HG03354 (cell line): ENCODE results near the gene PKD1L1.

ENCODE experiments used
- ATAC-seq: cut with Tn5 transposase; IDR thresholded peaks from one replicate; pipeline ENCODE4 v1.9.1; 2021; ENCODE audit warnings: mild to moderate bottlenecking; ENCODE audit not compliant: unreplicated experiment, poor library complexity, severe bottlenecking

The PKD1L1 gene

DNA sequence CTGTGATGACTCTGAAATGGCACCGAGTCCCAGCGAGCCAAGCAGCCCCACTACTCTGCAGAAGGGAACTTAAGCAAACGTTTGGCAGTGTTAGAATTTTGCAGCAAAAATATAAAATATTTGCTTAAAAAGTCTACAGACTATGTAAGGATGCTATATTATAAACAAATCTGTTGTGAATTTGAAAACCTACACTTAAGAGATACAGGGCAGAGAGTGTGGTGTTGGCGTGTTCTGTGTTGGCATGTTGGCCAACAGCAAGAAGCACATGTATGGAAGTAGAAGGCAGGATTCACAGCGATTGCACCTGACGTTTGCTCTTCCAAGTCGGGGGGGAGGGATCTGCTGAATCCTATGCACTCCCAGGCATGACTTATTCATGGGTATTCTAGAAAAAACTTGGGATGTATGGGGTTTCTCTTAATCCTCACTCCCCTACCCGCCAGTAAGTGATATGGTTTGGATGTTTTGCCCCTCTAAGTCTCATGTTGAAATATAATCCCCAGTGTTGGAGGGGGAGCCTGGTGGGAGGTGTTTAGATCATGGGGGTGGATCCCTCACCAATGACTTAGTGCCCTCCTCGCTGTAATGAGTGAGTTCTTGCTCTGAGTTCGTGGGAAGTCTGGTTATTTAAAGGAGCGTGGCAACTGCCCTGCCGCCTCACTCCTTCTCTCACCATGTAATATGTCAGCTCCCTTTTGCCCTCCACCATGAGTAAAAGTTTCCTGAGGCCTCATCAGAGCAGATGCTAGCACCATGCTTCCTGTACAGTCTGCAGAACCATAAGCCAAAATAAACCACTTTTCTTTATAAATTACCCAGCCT is 62.1 kb downstream of the PKD1L1 start:
- ATAC-seq = no peak

DNA sequence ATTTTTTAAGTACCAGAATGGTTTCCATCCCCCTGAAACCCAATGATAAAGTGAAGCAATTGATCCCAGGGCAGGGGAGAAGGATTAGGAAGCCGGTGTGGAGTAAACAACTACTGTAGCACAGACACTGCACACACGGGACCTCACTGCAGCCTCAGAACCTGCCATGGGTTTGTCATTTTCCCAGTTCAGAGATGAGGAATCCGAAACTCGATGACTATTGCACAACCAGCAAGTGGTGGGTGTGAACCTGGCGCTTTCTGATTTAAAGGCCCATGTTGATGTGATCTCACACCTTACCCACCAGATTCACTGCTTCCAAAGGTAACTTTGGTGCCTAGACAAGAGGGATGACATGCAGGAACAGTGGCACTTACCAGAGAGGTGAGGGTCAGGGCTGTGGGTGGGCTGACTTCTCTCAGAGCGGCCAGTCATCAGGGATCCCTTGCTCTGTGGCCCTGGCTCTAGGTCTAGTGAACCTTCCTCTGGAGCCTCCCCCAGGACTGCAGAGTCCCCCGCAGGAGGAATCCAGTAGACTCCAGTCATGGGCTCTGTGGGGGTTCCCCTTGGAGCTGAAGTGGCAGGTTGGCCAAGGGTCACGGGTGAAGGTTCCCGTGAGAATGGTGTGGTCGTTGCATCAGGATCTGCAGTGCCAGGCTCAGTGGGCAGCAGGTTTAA is 62.8 kb downstream of the PKD1L1 start:
- no peak for ATAC-seq

DNA sequence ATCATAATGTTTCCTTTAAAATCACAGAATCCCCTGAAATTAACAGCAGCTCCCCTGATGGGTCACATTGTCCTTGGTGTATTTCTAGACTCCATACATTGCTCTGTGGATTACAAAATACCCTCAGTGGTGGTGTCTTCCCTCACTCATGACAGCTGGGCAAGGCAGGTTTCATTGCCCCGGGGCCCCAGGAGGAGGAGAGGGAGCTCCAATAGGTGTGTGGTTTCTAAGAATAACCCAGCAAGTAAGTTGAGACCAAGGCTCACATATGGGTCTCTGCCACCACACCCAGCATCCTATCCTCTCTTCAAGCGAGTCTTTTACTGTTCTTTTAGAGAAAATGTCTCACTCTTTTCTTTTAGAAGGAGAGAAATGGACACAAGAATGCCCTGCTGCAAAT is 63.6 kb downstream of the PKD1L1 start:
- no peak for ATAC-seq

DNA sequence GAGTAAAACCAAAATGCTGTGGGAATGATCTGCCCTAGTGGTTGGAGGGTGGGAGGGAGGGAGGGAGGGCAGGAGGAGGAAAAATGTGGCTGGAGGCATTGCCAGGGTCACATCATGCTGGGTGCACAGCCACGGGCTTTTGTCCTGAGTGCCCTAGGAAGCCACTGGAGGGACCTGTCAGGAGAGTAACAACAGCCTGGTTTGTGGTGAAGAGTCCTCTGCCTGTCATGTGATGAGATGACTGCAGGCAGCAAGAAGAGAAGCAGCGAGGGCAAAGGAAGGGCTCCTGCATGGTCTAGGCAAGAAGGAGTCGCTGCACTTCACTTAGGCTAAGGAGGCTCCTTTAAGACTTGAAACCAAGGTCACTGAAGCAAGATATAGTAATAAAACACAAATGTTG is 65.6 kb downstream of the PKD1L1 start:
- no peak for ATAC-seq

DNA sequence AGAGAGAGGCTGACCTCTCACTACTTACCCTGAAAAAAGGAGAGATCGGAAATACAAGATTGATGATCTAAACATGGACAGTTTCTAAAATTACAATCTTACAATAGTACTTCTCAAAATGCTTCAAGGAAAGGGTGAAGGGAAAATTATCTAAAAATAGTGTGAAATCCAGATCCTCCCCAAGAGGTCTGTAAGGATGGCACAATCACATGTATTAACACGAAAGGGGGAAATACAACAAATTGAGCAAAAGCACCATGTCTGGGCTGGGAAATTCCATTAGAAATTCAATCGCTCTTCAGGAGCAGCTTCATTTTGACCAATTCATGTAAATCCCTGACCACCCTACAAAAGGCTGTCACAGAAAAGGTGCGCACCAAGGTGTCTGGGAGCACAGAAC is 67.0 kb downstream of the PKD1L1 start:
- ATAC-seq = no peak

DNA sequence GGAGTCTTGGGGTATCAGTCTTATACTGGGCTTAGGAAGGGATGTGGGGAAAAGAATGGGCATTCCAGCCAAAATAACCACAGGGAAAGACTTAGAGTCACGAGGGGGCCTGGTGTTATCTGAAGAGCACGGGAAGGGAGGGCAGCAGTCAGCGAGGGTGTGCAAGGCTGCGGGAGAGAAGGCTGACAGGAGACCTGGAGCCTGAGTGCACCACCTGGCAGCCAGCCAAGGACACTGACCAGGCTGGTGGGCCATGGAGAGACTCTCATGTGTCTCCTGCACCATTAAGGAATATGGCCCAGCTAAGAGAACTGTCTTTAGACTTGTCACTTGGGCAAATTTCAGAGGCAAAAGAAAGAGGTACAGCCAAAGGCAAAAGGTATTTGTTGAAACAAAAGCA is 69.6 kb downstream of the PKD1L1 start:
- ATAC-seq = no peak

DNA sequence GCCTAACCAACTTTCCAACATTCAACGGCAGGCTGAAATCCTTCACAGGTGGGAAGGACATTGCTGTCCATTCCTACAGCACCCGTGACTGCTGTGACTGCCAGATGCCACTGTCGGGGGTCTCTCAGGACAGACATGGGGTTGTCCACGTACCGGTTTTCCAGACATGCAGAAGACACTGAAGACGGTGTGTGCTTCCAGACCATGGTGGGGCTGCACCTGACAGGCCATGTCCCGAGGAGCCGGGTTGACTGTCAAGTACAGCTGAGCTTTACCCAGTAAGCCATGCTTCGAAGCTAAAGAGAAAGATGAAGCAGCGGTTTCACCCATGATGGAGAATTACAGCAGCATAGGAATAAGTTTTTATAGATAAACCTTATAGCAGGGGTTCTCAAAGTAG is 70.9 kb downstream of the PKD1L1 start:
- ATAC-seq = no peak

DNA sequence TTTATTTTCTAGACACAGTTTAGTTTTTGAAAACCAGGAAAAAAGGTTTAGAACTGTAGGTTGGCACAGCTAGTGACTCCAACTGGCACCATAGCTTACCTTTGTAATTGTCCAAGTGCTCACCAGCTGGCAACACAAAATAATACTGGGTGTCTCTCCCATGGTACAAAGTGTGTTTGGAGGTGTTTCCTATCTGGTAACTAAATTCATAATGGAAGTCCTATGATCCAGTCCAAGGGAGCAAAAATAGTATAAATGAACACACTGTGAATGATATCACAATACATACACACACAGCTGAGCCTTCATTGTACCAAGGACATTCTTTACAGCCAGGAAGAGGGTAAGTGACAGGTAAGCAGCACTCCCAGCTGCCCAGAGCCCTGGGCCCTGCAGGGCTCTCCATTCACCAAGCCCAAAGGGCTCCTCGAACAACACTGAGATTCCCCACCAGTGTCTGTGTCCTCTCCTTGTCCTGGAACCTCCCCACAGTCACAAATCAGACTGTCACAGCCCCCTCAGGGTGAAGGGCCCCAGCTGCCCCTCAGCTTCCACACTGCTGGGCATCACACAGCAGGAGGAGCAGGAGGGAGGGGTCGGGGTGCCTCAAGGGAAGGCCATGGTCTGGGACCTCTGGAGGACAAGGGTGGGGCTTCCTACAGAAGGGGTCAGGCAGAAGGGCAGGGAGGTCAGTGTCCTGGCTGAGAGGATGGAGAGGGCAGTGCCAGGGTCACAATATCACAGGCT is 72.1 kb downstream of the PKD1L1 start:
- ATAC-seq = no peak

DNA sequence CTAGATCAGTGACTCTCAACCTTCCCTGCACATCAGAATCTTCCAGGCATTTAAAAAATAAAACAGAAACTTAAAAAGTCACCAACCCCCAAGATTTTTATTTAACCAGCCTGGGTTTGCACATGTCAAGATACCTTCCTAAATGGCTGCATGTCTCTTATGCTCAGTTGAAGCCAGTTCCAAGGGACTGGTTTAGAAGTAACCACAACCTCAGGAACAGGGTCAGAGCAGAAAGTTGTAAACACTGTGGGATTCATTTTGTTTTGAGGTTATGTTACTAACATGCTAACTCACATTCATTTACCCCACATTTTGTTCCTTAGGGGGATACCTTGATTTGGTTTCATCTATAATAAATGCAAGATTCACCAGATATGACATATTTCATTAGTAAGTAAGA is 72.9 kb downstream of the PKD1L1 start:
- ATAC-seq = no peak

DNA sequence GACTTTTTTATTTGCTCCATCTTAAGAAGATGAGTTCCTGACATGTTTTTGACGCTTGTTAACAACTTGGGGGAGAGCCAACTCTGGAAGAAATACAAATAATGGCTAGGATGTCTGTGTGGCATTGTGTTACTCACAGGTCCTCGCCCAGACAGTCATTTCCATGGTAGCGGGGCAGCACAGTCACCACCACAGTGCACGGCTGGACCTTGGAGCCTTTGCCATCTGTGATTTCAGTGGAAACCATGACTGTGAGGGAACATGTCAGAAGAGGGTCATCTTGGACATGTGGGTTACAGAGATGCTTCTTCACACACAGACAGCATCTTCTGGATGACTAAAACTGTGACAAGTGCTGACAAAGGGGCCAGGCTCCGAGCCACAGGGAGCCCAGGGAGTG is 74.5 kb downstream of the PKD1L1 start:
- no peak for ATAC-seq

DNA sequence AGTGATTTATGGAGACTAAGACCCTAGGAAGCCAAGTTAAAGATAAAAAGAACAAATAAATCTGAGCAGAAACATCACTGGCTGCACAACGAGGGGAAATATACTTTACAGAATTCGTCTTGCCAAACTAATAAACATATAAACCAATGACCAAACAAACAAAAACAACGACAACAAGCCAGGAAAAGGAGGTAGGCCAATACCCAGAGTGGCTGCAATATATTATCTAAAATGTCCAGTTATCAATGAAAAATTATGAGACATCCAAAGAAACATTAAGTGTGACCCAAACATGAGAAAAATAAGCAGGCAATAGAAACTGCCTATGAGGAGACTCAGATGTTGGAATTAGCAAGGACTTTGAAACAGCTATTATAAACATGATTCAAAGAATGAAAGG is 81.0 kb downstream of the PKD1L1 start:
- ATAC-seq = no peak

DNA sequence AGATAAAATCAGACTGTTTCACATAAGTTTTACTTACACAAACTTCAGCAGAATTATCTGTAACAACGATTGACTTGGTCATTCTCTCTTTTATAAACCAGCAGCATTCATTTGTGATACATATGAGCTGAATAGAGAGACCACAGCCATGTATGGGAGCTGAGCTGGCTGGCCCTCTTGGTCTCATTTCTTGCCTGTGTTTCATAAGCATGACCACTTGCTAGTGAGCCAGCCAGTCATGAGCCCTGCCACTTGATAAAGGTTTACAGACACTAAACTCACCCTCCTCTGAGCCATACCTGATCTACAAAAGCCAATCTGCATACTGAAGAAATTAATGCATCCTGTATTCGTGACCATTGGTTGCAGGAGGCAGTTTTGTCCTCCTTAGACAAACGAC is 82.1 kb downstream of the PKD1L1 start:
- ATAC-seq = no peak

DNA sequence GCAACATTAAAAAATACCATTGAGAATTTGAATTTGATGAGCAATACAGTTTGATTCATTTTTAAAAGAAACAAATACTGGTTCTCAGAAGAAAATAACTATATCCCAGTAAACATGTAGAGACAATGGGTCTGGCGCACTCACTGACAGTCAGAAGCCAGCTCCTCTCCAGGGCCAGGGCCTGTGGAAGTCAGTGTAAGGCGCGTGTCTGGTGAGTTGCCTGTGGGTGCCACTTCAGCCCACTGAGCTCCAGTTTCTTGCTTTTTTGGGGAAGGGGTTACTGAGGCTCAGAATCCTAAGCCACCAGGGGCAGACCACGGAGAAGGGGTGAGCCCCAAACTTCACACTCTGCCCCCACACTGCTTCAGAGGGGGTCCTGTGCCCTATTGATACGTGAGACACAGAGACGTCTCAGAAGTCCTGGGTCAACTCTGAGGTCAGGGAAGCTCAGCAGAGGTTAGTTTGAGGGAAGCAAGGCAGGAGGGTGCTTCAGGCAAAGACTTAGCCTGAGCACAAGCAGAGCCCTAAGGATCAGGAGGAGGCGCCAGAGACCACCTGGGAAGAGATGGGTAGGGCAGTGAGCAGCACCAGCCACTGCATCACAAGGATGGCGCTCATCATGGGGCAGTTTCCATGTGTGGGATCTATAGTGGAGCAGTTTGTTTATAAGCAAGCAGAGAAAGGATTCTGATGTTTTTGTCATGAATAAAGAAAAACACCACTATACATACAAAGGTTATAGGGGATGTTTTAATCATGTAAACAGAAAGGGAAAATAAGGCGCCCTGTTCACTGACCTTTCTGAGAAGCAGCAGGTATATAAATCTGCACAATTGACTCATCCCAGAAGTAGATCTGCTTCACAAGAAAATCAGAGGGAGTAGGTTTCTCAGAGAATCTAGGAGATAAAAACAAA is 95.7 kb downstream of the PKD1L1 start:
- ATAC-seq = no peak

DNA sequence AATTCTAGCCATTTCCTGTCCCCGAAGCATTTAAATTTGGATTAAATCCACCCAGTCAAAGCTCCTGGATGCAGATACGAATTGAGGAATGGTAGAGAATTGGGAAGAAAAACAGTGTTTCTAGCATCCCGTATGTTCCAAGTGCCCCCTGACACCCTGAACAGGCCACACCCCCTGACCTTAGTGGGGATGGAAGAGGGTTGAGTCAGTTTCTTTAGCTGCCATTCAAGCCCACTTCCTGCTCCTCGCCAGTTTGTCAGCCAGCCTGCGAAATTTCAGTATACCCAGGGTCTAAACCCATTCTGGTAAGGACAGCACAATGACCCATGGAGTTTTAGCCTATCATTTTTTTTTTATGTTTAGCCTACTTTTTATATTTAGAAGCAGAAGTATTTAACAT is 101.1 kb downstream of the PKD1L1 start:
- ATAC-seq = no peak

DNA sequence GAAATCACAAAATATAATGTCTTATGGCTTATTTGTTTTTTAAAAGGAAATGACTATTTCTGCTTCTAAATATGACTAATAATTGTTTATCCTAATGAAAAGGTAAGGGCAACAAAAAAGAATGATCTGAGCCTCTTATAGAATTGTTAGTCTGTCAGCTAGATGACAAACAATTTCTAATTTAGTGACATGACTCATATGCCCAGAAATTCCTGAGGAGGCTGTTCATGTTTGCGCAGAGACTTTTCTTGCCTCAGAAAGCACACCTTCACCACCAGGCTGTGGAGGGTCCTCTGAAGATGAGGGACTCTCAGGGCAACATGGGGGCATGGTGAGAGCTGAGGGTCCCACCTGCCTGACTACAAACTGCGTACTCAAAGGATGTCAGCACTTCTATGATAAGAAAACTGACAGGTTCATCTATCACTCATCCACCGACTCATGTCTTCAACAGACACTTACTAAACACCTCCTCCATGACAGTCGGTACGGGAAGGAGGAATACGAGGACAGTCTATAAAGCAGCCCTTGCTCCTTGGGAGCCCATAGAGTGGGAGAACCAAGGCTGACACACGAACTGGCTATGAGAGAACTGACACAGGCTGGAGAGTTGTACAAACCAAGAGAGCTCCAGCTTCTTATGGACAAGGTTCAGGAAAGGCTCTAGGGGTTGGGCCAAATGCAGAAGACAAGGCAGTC is 102.0 kb downstream of the PKD1L1 start:
- ATAC-seq = no peak

DNA sequence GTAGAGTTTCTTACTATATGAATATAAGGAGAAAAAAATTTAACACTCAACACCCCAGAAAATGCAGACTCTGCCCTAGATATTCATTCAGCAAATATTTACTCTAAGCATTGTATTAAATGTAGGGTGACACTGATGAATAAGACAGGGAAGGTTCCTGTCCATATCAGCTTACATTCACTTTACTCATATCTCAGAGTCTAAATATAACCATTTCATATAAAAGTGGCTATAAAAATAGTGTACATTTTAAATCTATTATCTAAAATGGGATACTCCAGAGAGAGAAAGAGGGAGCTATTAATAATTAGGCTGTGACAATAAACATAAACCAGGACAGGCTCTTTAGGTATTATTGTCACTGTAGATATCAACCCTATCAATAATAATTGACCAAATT is 104.0 kb downstream of the PKD1L1 start:
- ATAC-seq = no peak

DNA sequence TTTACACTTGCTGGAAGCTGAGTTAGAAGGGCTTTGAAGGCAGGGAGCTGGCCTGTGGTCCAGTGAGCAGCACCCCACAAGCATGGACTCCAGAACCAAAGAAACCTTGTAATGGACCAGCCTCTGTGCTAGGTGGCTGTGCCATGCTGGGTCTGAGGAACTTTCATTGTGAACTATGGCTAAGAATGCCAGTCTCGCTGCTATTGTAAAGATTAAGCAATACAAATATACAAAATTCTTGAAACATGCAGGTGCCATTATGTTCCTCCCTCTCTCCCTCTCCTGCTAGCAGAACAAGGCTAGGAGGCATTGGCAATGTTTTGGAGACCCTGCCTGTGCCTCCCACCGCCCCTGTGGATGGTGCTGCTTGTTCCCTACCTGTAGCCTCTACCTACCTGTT is 105.0 kb downstream of the PKD1L1 start:
- no peak for ATAC-seq

DNA sequence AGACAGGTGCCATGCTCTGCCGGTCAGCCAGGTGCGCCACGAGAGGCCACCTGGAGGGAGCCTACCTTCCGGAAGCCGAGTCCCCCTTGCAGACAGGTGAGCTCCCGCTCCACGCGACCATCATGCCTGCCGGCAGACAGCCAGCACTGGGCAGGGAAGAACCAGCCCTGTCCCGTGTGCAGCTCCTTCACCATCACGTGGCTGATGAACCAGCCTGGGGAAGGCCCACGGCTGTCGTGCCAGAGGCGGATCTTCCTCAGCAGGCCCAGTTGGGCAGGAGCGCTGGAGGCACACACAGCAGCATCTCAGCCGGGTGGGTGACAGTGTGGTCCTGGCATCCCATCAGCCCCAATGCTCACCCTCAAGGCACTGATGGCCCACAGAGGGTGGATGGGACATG is 108.9 kb downstream of the PKD1L1 start:
- ATAC-seq = no peak

DNA sequence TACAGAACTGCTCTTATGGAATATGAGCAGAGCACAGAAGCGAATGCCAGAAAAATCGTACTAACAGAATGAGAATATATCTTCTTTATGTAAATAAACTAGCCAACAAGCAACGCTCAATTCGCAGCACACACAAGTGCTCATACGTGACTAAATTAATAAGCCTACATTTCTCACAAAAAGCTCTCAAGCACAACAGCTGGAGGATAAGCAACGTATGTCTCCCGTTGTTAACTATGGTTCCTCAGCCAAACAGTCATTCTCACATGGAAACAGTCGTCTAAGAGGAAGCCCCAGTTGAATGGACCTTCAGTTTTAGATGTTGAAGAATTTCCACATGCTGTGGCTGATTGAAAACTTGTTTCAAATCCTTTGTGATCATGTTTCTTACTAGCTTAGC is 110.4 kb downstream of the PKD1L1 start:
- no peak for ATAC-seq
